Activated CD4-positive, alpha-beta T cell treated with anti-CD3 and anti-CD28 coated beads, Interleukin-2, amount 50 U/mL, for 4 hours (primary cell): ENCODE results near the gene GSTM3.
A peak's percentile ranks its signal among the peaks of the same experiment; 100 is the strongest.
"Not testable (repeated sequence)": the region's sequence is repeated elsewhere in the genome, so short reads cannot be mapped to it uniquely, and the experiment has no call there.

ENCODE experiments used
- DNase-seq, 2 experiments: peaks; one replicate each; pipeline ENCODE4 v3.0.0-alpha.2; 2020

GSTM3 gene

GRCh38 chr1:109773900-109774485 lies 33.2 kb upstream of the GSTM3 start:
- DNase-seq = no peak

DNA sequence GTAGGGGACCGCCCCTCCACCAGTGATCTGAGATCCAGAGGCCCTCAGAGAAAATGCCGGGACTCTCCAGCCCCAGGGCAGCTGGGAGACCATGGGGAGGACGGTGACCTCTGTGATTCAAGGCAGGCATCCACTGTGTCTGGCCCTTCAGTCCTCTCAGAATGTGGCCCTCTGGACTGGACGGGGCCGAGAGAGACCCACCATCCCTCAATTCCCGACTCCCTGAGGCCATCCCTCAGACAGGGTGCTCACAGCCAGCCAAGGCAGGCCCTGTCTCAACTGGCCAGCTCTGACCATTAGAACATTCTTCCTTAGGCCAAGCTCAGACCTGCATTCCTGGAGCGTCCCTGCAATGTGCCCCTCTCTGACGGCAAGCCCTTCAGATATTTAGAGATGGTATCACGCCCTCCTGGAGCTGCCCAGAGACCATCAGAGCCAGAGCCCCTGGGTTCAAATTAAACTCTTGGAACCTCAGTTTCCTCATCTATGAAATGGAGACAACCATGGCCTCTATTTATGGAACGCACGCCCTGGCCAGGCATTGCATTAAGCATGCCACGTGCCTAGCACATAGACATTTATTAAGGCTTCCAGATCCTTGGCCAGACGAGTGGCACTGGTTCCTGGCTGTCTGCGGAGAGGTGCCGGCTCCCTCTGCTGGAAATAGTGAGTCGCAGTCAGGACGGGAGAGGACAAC lies 32.5 kb upstream of the GSTM3 start:
- DNase-seq = peak; percentile 60 to 62

GRCh38 chr1:109772658-109773202 lies 31.9 kb upstream of the GSTM3 start:
- no peak for DNase-seq

DNA sequence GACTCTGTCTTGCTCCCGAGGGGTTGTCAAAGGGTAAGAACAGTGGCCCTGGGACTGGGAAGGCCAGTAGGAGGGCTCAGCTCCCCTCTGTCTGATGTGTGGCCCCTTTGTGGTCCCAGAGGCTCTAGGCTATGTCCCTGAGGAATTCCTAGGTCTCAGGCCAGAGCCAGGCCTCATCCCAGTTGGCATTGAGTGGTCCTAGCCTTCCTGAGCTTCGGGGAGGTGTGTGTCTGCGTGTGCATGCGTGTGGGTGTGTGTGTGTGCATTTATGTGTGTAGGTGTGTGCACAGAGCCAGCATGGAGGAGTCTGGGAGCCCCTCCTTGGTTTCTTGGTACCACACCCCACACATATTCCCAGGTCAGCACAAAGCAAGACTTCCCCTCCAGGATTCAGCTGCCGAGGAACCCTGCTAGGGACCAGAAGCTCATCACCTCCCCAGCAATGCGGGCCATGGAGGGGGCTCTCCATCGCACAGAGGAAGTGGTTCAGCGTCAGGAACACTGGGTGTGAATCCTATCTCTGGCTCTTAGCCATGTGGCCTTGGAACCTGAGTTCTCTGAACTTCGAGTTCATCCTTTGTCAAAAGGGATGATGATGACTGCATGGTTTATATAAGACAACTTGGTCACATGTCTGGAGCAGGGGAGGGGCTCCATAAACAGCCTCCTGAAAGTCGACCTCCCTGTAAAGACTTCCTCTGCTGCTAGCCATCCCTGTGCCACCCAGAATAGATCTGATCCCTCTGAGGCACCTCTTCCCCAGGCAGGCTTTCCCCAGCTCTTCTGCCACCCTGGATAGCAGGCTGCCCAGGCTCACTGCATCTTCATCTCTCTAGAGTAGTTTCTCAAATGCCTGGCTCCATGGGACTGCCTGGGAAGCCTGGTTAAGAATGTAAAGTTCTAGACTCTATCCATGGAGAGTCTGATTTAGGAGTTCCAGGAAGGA lies 31.1 kb upstream of the GSTM3 start:
- no peak for DNase-seq

GRCh38 chr1:109770331-109771095 lies 29.7 kb upstream of the GSTM3 start:
- DNase-seq = no peak

DNA sequence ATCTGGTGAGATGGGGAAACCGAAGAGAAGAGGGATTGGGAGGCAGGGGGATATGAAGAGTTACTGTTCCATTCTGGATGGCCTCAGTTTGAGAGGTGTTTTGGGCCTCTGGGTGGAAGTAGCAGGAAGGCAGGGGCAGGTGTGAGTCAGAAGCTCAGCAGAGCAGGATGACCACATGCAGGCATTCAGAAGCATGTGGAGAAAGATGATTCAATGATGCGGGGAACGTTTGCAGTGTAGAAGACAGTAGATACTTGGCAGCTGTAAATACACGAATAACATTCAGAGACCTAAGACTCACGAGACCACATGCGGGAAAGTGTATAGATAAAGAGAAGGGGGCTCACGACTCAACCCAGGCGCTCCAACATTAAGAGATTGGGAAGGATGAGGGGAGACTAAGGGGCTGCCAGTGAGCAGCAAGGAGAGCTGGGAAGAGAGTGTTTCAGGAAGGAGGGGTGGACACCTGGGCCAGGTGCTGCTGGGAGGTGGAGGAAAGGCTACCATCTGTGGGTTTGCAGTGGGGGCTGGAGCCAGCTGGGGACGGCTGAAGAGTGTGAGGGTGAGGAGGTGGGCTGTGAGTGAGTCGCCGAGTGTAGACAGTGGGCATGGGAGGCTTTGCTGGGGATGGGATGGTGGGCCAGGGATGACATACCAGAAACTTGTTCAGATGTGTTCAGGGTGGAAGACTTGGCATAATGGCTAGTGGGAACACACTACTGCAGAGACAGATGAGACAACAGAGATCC lies 28.7 kb upstream of the GSTM3 start:
- DNase-seq = no peak

- DNase-seq = no peak
Measured at GRCh38 chr1:109768820-109769219, 28.0 kb upstream of the GSTM3 start.

- no peak for DNase-seq
Measured at GRCh38 chr1:109768335-109768650, 27.5 kb upstream of the GSTM3 start.

GRCh38 chr1:109767637-109768334 lies 26.9 kb upstream of the GSTM3 start:
- DNase-seq = no peak

GRCh38 chr1:109766991-109767636 lies 26.3 kb upstream of the GSTM3 start:
- not testable (repeated sequence) for DNase-seq

DNA sequence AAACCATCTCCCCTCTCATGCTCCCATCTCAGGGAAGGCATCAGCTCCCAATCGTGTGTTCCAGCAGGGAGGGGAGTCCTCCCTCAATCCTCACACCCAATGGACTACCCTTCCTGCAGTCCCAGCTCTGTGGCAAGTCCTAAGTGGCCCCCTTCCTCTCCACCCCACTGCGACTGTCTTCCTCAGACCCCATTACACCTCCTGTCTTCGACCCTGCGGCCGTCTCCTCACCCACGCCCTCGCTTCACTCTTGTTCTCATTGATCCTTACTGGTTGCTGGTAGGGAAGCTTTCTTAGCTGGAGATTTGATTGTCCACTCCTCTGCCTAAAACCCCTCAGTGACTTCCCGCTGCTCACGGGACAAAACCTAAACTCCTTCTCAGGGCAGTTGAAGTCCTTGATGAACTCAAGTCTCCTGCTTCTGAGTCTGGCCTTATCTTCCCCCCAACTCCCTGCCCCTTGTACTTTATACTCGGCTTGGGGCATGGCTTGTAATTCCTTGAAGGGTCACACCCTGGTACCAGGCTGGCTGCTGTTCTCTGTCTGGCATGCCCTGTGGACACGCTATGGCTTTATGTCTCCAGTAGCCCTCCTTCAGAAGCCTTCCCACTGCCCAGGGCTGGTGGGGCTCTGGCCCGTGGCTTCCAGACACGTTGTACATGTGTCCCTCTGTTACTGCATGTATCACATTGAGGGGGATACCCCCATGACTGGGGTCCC lies 25.2 kb upstream of the GSTM3 start:
- no peak for DNase-seq

DNA sequence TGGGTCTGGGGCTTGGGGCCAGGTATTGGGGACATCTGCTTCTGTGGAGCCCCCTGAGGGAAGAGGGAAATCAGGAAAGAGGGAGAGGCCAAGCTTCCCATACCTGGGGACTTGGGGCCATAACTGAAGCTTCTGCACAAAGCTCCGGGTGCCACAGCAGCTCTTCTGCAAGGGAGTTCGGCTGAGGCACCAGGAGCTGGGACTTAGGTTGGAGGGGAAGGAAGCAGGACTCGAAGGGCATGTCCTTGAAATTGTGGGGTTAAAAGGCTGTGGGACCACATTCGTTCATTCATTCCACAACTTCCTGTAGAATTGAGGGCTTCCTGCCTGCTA lies 24.6 kb upstream of the GSTM3 start:
- DNase-seq = no peak

DNA sequence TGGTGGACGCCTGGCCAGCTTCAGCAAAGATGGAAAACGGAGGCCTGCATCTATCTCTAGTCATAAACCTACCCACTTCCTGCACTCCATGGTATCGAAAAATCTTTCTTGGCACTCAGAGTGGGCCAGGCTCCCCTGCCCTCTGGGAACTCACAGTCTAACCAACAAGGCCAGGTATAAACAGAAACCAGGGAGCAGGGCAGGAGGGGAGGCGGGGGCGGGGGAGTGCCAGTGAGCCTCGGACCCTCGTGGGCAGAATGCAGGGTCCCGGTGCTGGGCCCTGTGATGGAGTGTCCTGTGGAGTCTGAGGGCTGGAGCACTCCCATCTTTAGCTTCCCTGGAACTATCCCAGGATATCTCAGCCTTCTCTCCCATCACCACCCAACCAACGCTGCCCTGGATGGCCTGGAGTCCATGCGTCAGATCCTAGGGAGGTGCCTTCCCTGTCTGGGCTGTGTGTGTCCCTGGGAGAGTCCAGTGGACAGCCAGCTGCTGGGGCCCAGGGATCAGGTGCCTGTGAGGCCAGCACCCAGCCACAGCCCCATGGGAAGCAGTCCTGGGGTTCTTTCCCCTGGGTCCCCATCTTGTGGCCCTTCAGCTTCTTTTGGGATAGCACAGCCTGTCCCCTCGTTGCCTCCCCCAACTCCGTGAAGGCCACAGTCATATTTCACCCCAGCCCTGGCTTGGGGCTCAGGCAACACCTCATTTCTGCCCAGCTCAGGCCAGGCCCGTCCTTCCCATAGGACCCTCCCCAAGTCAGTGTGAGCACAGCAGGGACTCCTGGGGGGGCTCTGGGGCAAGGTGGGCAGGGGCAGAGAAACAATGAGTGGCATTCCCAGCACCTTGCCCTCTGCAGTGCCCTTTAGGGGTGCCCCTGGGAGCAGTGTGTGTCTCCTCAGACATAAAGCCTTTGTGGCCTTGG lies 24.0 kb upstream of the GSTM3 start:
- no peak for DNase-seq

GRCh38 chr1:109763646-109764415 lies 23.0 kb upstream of the GSTM3 start, which contains the start of gene EPS8L3:
Gene EPS8L3 (minus strand): TSS chr1:109763923. CDS start chr1:109761749, 2,174 bp downstream.
- DNase-seq = no peak

DNA sequence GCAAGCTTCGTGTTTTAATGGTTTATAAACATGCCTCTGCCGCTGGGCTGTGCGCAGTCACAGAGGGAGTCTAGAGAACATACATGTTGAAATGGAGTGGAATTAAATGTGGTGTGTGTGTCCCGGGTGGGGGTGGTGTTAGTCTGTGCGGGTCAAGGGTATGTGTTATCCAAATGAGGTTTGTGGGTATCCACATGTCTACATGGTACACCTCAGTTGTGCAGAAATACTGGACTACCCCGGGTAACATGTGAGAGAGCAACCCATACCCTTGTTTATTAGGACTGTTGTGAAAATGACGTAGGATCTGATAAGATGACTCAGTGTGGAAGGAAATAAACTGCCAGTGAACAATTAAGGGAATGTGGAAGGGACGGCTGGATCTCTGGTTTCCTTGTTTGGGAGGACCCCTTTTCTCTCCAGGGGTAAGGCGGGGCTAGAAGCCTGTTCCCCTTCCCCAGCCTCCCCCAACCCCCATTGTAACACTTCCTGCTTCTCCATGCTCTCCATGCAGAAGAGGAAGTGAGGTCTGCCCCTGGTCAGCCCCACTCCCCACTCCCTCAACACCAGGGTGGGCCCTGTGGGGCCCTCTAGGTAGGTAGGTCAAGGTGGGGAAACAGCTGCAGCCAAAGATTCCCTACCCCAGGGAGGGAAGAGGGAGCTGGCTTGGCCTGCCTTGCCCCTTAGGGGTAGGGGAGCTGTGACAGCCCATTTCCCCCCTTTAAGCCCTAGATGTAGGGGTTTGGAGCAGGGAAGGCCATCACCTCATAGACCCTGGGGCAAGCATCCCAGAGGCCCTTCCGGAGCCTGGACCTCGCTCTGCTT lies 22.2 kb upstream of the GSTM3 start:
- DNase-seq = no peak

DNA sequence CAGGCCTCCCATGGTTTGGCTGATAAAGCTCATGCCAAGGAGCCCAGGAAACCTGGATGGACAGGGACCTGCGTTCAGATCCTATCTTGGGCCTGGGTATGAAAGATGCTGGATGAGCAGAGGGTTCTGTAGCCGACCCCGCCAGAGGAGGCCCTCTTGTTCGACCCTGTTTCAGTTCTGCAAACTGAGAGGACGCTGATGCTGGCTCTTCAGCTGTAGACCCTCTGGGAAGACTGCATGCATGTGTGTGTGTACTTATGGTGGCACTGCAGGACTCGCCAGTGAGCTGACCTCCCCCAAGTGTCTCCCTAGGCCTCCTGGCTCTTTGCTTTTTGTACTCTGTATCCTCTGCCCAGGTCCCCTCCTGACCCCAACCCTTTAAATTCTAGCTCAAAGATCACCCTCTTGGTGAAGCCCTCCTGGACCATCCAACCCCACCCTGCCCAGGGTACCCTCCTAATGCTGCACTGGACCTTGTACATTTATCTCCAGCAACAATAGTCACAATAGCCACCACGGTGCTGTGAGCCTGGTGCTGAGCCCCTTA lies 21.3 kb upstream of the GSTM3 start:
- DNase-seq = no peak
